ENCODE measurements around the gene GUCA2A. TPM values are rescaled to one million over a fixed set of nuclear protein-coding genes. Genes with fewer than 3 reads are reported as not detected.

GUCA2A gene
- total RNA-seq, 2 experiments from 2014 or later = not detected

GRCh38 chr1:42163536-42164503 lies 725 bp downstream of the GUCA2A start:
- Histone ChIP-seq H3K9me3 (ENCODE audit: low read length) (no peaks in the 10 kb centered on the region), H3K4me3 (ENCODE audit: low read depth, low read length, poor library complexity, severe bottlenecking) (no peak overlapping the region), H2AFZ (ENCODE audit: low read length) (no peak overlapping the region), H3K4me1 (ENCODE audit: insufficient read depth, low read length, poor library complexity, severe bottlenecking) (no peaks in the 10 kb centered on the region), H4K20me1 (ENCODE audit: insufficient read depth, low read length) (no peaks in the 10 kb centered on the region), H3K9me2 (ENCODE audit: insufficient read depth, low read length) (no peaks in the 10 kb centered on the region), H3K79me2 (ENCODE audit: insufficient read depth, low read depth, low read length) (no peaks in the 10 kb centered on the region), H3K4me2 (ENCODE audit: low read length) (no peak overlapping the region), H3K27ac (ENCODE audit: low read depth, low read length, poor library complexity, severe bottlenecking) (no peak overlapping the region), H3K36me3 (ENCODE audit: insufficient read depth, low read length) (no peaks in the 10 kb centered on the region)
- intact Hi-C loops (cut with micrococcal nuclease; ENCODE audit: unreplicated experiment) = no loop called here
- ChIA-PET POLR2A (no interaction called here), CTCF (ENCODE audit: unreplicated experiment) (no interaction called here)
- no peak for DNase-seq (ENCODE audit: low spot score)
- TF ChIP-seq CTCF (conservative IDR thresholded peaks at IDR 0.05; ENCODE audit: low read length) (no peak), EZH2phosphoT487 (IDR thresholded peaks at IDR 0.05; ENCODE audit: borderline replicate concordance, low read depth, low read length) (no peak)
- BruUV-seq (replicated peaks) = no TSS peak

GRCh38 chr1:42163114-42163513 lies 1.4 kb downstream of the GUCA2A start:
- TF ChIP-seq CTCF (conservative IDR thresholded peaks at IDR 0.05; ENCODE audit: low read length) (no peak), EZH2phosphoT487 (IDR thresholded peaks at IDR 0.05; ENCODE audit: borderline replicate concordance, low read depth, low read length) (no peak)
- CTCF ChIA-PET (ENCODE audit: unreplicated experiment) = no interaction called here
- intact Hi-C loops (cut with micrococcal nuclease; ENCODE audit: unreplicated experiment) = no loop called here
- H2AFZ ChIP-seq (ENCODE audit: low read length) = no peak overlapping the region
- POLR2A ChIA-PET = no interaction called here
- H3K4me1 ChIP-seq (ENCODE audit: insufficient read depth, low read length, poor library complexity, severe bottlenecking) = no peaks in the 10 kb centered on the region
- no peaks in the 10 kb centered on the region for H3K79me2 ChIP-seq (ENCODE audit: insufficient read depth, low read depth, low read length)
- DNase-seq (ENCODE audit: low spot score) = no peak
- no peak overlapping the region for H3K4me2 ChIP-seq (ENCODE audit: low read length)
- H3K4me3 ChIP-seq (ENCODE audit: low read depth, low read length, poor library complexity, severe bottlenecking) = no peak overlapping the region
- BruUV-seq (replicated peaks) = no TSS peak
- no peaks in the 10 kb centered on the region for H4K20me1 ChIP-seq (ENCODE audit: insufficient read depth, low read length)
- no peaks in the 10 kb centered on the region for H3K9me2 ChIP-seq (ENCODE audit: insufficient read depth, low read length)
- no peaks in the 10 kb centered on the region for H3K9me3 ChIP-seq (ENCODE audit: low read length)
- no peaks in the 10 kb centered on the region for H3K36me3 ChIP-seq (ENCODE audit: insufficient read depth, low read length)
- no peak overlapping the region for H3K27ac ChIP-seq (ENCODE audit: low read depth, low read length, poor library complexity, severe bottlenecking)

- CTCF ChIA-PET (ENCODE audit: unreplicated experiment) = no interaction called here
Measured at GRCh38 chr1:42162181-42162580, 2.4 kb downstream of the GUCA2A start.

More at GRCh38 chr1:42162181-42162580, 2.4 kb downstream of the GUCA2A start:
- Histone ChIP-seq H3K4me2 (ENCODE audit: low read length) (no peak overlapping the region), H3K27ac (ENCODE audit: low read depth, low read length, poor library complexity, severe bottlenecking) (no peak overlapping the region), H3K36me3 (ENCODE audit: insufficient read depth, low read length) (no peaks in the 10 kb centered on the region), H3K79me2 (ENCODE audit: insufficient read depth, low read depth, low read length) (no peaks in the 10 kb centered on the region), H2AFZ (ENCODE audit: low read length) (no peak overlapping the region), H3K4me3 (ENCODE audit: low read depth, low read length, poor library complexity, severe bottlenecking) (no peak overlapping the region), H3K9me3 (ENCODE audit: low read length) (no peaks in the 10 kb centered on the region), H3K9me2 (ENCODE audit: insufficient read depth, low read length) (no peaks in the 10 kb centered on the region), H3K4me1 (ENCODE audit: insufficient read depth, low read length, poor library complexity, severe bottlenecking) (no peaks in the 10 kb centered on the region), H4K20me1 (ENCODE audit: insufficient read depth, low read length) (no peaks in the 10 kb centered on the region)
- POLR2A ChIA-PET = no interaction called here
- DNase-seq (ENCODE audit: low spot score) = no peak
- TF ChIP-seq CTCF (conservative IDR thresholded peaks at IDR 0.05; ENCODE audit: low read length) (no peak), EZH2phosphoT487 (IDR thresholded peaks at IDR 0.05; ENCODE audit: borderline replicate concordance, low read depth, low read length) (no peak)
- intact Hi-C loops (cut with micrococcal nuclease; ENCODE audit: unreplicated experiment) = no loop called here
- no TSS peak for BruUV-seq (replicated peaks)
